ENCODE results near the gene RPEL1.

Gene RPEL1

DNA sequence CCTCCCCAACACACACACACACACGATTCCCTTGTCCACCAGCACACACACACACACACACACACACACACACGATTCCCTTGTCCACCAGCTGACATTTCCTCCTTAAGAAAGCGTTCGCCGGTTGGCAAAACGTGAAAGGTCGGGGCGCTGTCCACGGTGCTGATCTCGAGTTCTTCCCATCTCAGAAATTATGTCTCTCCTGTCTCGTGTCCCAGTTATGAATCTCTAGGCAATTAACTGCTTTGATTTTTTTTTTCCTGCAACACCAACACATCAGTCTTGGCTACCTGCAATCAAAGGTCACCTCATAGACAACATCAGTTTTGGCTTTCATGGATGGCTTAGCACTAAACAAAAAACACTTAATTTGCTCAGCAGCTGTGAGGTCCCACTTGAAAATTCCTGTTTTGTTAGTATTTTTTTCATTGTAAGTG is 33.2 kb downstream of the RPEL1 start:
- no peak for DNase-seq (ENCODE audit: low read depth, low spot score)

- no peak for DNase-seq (ENCODE audit: low read depth, low spot score)
Measured at GRCh38 chr10:103280031-103280430, 34.3 kb downstream of the RPEL1 start.

- DNase-seq (ENCODE audit: low read depth, low spot score), result no peak
Measured at GRCh38 chr10:103280506-103280905, 34.8 kb downstream of the RPEL1 start.

GRCh38 chr10:103281753-103282152 is 36.1 kb downstream of the RPEL1 start:
- DNase-seq (ENCODE audit: low read depth, low spot score), result no peak

DNA sequence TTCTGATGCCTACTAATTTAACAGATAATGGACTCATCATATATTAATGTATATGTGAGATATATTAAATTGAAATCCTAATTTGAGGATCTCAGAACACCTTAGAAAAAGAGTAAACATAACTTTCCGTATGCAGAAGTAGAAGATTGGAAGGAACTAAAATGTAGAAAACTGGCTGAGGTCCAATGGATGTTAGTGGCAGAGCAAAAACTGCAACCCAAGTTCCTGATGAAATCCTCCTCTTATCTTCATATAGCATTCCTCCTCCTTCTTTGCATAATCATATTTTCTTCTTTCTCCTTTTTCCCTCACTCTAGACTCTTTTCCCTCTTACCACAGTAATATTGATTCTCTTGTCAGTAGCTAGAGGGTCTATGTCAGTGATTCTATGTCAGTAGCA is 37.3 kb downstream of the RPEL1 start:
- DNase-seq (ENCODE audit: low read depth, low spot score), result no peak

DNA sequence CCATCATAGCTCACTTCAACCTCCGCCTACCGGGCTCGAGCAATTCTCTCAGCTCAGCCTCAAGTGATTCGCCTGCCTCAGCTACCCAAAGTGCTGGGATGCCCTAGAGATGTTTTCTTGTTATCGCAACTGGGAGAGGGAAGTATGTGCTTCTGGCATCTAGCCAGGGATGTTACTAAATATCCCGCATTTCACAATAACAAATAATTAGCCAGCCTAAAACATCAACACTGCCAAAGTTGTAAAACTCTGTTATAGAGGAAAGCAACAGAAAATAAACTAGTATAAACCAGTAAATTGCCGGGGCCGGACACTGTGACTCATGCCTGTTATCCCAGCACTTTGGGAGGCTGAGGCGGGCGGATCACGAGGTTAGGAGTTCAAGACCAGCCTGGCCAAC is 38.5 kb downstream of the RPEL1 start:
- DNase-seq (ENCODE audit: low read depth, low spot score), result no peak

- DNase-seq (ENCODE audit: low read depth, low spot score), result no peak
Measured at GRCh38 chr10:103287992-103288391, 42.3 kb downstream of the RPEL1 start.

GRCh38 chr10:103291588-103291987 is 45.9 kb downstream of the RPEL1 start:
- no peak for DNase-seq (ENCODE audit: low read depth, low spot score)

DNA sequence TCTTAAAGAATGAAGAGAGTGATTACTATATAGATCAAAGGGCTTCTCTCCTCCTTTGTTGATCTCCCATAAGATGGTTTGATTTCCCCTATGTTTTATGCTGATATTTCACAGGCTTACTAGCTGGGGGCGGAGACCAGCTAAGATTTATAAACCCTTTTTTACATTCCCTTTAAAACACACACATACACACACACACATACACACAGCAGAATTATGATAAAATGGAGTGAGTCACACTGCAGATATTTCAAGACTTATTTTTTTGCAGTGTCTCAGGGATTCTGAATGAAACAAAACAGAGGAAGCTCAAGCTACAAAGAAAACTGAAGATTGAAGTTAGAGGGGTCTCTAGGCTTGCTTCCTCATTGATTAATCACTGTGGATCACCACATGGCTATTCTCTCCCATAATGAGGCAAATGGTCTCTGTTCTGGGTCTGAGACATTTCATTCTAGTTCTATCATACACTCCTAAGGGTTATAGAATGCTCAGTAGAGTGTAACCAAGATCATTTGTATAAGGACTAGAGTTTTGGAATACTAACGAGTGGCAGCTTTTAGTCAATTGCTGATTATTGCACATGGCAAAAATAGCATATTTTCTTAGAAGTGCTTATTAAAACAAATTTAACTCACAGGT is 49.8 kb downstream of the RPEL1 start:
- no peak for DNase-seq (ENCODE audit: low read depth, low spot score)

All from smooth muscle cell of the brain vasculature (primary cell).